NCI-H1694 (cell line): ENCODE data around the gene TGFBRAP1.
"Not testable (repeated sequence)": the region's sequence is repeated elsewhere in the genome, so short reads cannot be mapped to it uniquely, and the experiment has no call there.

Experiments used
- DNase-seq: peaks from one replicate; lab custom pipeline; 2025; lab: John Stamatoyannopoulos, UW

The TGFBRAP1 gene

DNA sequence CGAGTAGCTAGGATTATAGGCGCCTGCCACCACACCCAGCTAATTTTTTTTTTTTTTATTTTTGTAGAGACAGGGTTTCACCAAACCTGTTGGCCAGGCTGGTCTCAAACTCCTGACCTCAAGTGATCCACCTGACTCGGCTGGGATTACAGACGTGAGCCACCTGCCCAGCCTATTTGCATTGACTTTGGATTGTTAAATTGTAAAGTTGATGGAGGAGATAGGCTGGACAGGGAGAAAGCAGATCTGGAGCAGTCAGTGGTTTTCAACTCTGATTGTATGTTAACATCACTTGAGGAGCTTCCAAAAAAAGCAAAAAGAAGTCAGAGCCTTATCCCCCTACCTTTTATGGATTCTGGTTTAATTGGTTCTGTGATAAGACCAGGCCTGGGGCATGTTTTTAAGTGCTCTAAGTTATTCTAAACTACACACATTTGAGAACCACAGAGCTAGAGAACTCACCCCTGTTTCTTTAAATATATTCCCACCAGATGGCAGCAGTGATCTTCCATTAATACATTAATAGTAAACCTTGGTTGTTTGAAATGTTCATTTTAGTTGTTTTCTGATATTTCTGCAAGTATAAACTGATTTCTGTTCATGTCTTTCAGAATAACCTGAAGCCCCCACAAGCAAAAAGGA is 15.3 kb upstream of the TGFBRAP1 start:
- peak; percentile 36 for DNase-seq

GRCh38 chr2:105339414-105339813 is 9.9 kb upstream of the TGFBRAP1 start:
- DNase-seq: no peak

- no peak for DNase-seq
Measured at GRCh38 chr2:105338020-105338385, 8.5 kb upstream of the TGFBRAP1 start.

- DNase-seq: peak; percentile 84
Measured at GRCh38 chr2:105337122-105338019, 7.8 kb upstream of the TGFBRAP1 start, which contains the start of gene C2orf49. Gene C2orf49, plus strand, starts transcription at chr2:105337540. Its CDS starts 48 bp downstream, at chr2:105337588.

DNA sequence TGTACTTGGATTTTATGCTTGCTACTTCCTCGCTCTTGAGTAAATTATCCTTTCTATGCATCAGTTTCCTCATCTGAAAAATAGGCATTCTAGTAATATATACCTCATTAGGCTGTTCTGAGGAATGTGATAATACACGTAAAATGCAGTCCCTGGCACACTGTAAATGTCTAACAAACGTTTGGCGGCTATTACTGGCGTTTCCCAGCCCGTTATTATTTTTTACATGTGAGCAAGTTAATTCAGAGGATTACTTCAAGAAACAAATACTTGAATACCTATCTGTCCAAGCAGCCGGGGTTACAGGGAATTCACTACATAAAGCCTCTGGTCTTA is 7.2 kb upstream of the TGFBRAP1 start:
- DNase-seq: no peak

DNA sequence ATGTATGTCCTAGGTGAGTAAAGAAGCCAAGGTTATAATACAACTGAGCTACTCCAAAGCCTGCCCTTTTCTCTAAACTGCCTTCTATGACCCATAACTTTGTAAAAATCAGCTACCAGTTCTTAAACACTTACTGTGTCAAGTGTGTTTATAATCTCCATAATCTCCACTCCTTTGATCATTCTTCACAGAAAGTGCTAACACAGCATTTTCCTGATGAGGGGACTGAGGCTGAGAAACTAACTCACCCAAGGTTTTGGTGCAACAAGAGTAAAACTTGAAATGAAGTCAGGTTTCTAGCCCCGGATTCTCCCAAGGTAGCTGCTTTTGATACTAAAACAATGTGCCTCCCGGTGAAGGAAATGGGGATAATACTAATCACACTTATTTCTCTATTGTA is 5.9 kb upstream of the TGFBRAP1 start:
- no peak for DNase-seq

DNA sequence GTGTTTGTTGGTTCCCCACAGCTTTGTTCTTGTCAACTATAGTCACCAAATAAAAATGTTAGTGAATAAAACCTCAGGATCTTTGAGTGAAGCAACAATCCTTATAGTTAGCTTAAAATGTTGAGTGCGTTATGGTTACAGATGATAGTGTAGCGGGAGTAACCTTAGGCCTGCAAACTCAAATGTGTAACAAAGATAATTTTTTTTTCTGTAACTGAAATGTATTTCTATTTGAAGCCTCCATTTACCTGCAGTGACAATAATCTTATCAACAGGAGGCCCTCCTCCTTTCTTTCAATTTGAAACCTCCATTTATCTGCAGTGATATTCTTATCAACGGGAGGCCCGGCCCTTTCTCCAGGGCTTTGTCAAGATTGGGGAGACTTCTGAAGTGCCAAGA is 4.7 kb upstream of the TGFBRAP1 start:
- no peak for DNase-seq

DNA sequence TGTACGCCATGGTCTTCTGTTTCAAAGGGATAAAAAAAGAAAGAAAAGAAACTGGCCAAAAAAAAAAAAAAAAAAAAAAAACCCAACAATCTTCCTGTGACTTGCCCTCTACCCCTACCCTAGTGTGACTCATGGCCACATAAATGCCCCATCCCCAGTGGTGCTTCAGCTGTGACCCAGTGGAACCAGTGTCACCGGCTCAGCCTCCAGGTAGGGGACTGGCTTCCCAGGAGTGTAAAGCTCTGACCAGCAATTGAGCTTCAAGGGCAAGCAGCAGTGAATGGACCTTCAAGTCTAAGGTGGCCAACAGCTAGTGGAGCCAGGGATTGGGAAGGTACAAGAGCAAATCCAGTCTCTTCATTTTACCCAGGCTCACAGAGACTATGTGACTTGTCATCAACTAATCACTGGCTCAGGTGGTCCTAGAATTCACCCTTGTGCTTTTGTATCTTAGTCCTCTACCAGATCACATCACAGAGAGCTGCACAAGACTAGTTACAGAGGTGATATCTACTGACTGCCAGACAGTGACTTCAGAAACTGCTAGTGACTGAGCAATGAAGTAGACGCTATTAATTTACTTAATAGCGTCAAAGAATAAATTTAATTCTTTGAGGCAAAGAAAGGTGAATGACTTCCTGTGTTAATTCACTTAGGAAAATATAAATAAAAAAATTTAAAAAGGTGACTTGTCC is 1.3 kb upstream of the TGFBRAP1 start:
- no peak for DNase-seq

DNA sequence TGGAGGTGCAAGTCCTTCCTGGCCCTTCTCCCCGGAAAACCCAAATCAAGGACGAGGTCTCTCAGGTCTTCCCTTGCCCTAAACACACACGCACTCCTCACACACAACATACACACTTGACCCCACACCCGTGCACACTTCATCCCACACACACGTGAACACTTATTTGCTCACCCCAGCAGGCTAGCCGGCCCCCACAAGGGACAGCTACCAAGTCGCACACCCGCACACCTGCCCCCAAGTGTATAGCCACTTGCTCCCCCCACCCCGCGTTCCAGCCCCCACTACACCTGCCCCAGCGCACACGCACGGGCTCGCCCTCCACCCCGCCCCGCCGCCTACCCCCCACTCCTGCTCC is 359 bp downstream of the TGFBRAP1 start:
- DNase-seq: no peak

GRCh38 chr2:105328281-105329196 is 996 bp downstream of the TGFBRAP1 start:
- DNase-seq: no peak

- DNase-seq: no peak
Measured at GRCh38 chr2:105327690-105328089, 1.8 kb downstream of the TGFBRAP1 start.

GRCh38 chr2:105327271-105327670 is 2.3 kb downstream of the TGFBRAP1 start:
- DNase-seq: not testable (repeated sequence)

- no peak for DNase-seq
Measured at GRCh38 chr2:105325389-105325963, 4.1 kb downstream of the TGFBRAP1 start.

DNA sequence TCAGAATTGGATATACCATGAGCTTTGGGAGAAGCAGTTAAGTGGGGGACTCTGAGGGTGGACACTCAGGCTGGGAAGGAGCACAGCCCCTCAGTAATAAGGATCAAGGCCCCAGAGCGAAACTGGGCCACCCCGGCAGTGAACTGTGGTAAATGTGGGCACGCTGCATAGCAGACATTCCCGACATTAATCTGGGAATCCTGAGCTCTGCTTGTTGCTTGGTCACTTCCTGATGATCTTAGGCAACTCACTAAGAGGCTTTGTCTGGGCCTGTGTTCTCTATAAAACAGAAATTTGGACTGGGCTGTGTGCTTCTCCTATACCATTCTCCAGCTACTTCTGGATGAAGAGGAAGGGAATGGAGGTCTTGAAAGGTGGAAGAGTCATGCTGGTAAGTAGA is 4.8 kb downstream of the TGFBRAP1 start:
- no peak for DNase-seq

GRCh38 chr2:105324101-105324500 is 5.4 kb downstream of the TGFBRAP1 start:
- no peak for DNase-seq

DNA sequence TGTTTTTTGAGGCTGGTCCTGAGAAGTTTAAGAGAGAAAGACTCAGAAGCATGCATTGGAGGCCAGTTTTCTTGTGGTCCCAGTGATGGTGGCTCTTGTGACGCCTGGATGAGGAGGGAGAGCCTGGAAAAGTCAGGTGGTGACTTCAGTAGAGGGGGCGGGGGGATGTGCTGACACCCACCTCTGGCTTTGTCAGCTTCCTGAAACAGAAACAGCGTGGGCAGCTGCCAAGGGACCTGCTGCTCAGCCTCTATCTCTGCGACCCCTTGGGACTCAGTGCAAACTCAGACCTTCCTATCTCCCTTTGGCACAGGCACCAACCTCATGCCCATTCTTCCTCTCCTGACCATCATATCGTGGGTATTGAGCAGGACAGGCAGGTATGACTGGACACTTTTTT is 6.4 kb downstream of the TGFBRAP1 start:
- no peak for DNase-seq

DNA sequence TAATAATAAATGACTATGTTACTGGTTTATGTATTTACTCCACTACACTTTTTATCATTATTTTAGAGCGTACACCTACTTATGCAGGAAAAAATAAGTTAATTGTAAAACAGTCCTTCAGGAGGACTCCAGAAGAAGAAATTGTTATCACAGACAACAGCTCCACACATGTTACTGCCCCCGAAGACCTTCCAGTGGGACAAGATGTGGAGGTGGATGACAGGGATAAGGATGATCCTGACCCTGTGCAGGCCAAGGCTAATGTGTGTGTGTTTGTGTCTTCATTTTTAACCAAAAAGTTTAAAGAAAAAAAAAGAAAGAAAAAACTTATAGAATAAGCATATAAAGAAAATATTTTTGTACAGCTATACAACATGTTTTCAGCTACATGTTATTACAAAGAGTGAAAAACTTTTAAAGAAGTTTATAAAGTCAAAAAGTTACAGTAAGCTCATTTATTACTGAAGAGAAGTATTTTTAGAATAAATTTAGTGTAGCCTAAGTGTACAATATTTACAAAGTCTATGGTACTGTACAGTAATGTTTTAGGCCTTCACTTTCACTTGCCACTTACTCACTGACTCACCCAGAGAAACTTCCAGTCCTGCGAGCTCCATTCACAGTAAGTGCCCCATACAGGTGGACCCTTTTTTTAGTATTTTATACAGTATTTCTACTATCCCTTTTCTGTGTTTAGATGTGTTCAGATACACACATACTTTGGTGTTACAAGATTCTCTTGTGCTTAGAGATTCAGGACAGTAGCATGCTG is 7.5 kb downstream of the TGFBRAP1 start:
- DNase-seq: no peak

DNA sequence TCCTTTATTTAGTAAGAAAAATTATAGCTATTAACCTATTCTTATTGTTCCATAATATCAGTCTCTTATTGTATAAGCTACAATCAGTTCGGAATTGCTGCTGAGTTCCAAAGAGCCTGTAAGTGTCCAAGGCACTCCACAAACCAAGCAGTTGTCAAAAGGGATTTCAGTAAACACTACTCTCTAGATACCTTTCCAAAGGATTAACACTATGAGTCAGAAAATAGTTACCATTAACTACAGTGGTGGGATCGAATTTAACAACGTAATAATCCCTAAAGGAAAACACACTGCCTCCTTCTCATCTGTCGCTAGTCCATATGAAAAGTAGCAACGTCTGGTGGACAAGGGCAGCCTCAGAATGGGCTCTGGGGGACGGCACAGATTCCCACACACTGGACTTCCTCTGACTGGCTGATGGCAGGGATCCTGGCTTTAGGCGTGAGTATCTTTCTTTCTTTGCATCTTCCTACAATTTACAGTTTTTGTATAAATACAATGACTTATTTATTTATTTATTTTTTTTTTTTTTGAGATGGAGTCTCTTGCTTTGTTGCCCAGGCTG is 8.8 kb downstream of the TGFBRAP1 start:
- DNase-seq: no peak

- no peak for DNase-seq
Measured at GRCh38 chr2:105317937-105318336, 11.6 kb downstream of the TGFBRAP1 start.

GRCh38 chr2:105315314-105315713 is 14.2 kb downstream of the TGFBRAP1 start:
- no peak for DNase-seq
